ENCODE measurements around the gene CNMD.
"Not testable (repeated sequence)": the region's sequence is repeated elsewhere in the genome, so short reads cannot be mapped to it uniquely, and the experiment has no call there.

Gene CNMD

DNA sequence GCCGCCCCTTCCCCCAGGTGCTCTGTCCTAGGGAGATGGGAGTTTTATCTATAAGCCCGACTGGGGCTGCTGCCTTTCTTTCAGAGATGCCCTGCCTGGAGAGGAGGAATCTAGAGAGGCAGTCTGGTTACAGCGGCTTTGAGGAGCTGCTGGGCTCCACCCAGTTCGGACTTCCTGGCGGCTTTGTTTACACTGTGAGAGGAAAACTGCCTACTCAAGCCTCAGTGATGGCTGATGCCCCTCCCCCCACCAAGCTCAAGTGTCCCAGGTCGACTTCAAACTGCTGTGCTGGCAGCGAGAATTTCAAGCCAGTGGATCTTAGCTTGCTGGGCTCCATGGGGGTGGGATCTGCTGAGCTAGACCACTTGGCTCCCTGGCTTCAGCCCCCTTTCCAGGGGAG, 18.7 kb downstream of the CNMD start:
- not testable (repeated sequence) for H3K27ac ChIP-seq (ENCODE audit: low read depth, low read length)

DNA sequence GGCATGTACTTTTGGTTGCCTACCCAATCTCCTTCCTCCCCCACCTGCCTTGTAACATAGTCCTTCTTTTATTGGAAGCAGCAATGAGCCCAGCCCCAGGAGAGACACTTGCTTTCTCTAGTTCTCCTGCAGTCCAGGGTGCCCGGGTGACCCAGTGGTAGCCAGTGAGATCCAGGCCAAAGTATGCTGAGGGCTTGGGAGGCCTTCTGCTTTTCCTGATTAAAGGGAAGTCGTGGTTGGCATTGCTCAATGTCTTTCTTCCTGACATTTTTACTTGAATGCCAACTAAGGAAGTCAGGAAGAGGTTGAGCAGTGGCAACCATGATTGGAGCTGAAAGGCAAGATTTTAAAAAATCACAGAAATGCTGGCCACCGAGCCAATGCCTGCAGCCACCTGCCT, 25.7 kb downstream of the CNMD start:
- Histone ChIP-seq H3K4me3 (ENCODE audit: low read depth, low read length) (no peak overlapping the region), H3K36me3 (ENCODE audit: control insufficient read depth, insufficient read depth, low read length) (peaks cover 7% of the 10 kb centered on the region; the same call in 1 of the 2 replicates), H3K9ac (ENCODE audit: low read length) (no peak overlapping the region), H3K9me3 (ENCODE audit: control insufficient read depth, insufficient read depth, low read depth, low read length) (no peaks in the 10 kb centered on the region), H3K27ac (ENCODE audit: low read depth, low read length) (no peak overlapping the region), H3K4me1 (ENCODE audit: control insufficient read depth, insufficient read depth, low read length) (peaks cover 24% of the 10 kb centered on the region), H3K27me3 (ENCODE audit: control insufficient read depth, insufficient read depth, low read length) (no peaks in the 10 kb centered on the region)

More for the DNA sequence above, 18.7 kb downstream of the CNMD start:
- not testable (repeated sequence) for H3K9ac ChIP-seq (ENCODE audit: low read length); H3K27me3 ChIP-seq (ENCODE audit: control insufficient read depth, insufficient read depth, low read length); H3K4me1 ChIP-seq (ENCODE audit: control insufficient read depth, insufficient read depth, low read length); H3K4me3 ChIP-seq (ENCODE audit: low read depth, low read length)
- Histone ChIP-seq H3K36me3 (ENCODE audit: control insufficient read depth, insufficient read depth, low read length) (peaks cover 36% of the 10 kb centered on the region), H3K9me3 (ENCODE audit: control insufficient read depth, insufficient read depth, low read depth, low read length) (peaks cover 23% of the 10 kb centered on the region)

DNA sequence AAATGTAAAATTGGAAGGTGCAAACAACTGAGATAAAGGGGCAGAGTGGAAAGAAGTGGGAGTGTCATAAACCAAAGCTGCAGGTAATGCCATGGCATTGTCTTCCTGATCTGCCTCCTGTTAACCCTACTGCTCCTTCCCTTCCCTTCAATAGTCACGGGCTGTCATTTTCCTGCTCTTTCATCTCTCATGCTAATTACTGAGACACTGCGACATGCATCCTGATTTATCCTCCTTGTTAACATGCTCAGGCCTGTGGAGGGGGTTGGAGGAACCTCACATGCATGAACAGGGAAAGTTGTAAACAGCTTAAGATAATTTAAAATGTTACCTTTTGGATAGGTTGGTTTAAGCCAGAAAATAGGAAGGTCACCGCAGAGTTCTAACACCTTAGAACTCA, 27.2 kb downstream of the CNMD start:
- Histone ChIP-seq H3K27ac (ENCODE audit: low read depth, low read length) (no peak overlapping the region), H3K9me3 (ENCODE audit: control insufficient read depth, insufficient read depth, low read depth, low read length) (no peaks in the 10 kb centered on the region), H3K36me3 (ENCODE audit: control insufficient read depth, insufficient read depth, low read length) (peaks cover 7% of the 10 kb centered on the region; the same call in 1 of the 2 replicates), H3K9ac (ENCODE audit: low read length) (no peak overlapping the region), H3K4me3 (ENCODE audit: low read depth, low read length) (no peak overlapping the region), H3K27me3 (ENCODE audit: control insufficient read depth, insufficient read depth, low read length) (no peaks in the 10 kb centered on the region), H3K4me1 (ENCODE audit: control insufficient read depth, insufficient read depth, low read length) (peaks cover 24% of the 10 kb centered on the region)

DNA sequence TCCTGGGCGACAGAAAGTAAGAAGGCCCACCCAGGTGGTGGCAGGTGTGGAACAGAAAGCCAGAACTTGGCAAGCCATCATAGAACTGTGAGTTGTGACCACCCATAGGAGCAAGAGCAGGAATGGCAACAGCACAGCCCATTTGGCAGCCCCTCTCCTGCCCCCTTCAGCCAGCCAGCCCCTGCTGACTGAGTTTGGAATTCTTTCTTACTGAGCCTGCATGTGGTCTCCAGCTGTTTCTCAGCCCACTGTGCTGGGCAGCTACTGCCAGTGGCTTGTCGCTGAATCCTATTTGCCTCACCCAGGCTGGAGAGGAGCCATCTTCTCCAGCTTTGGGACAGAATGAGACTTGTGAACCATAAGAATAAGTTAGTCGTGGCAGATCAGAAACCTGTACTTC, 28.3 kb downstream of the CNMD start:
- Histone ChIP-seq H3K27ac (ENCODE audit: low read depth, low read length) (no peak overlapping the region; the same call in 1 of the 2 replicates), H3K4me3 (ENCODE audit: low read depth, low read length) (no peak overlapping the region), H3K36me3 (ENCODE audit: control insufficient read depth, insufficient read depth, low read length) (peaks cover 7% of the 10 kb centered on the region; the same call in 1 of the 2 replicates), H3K4me1 (ENCODE audit: control insufficient read depth, insufficient read depth, low read length) (peaks cover 24% of the 10 kb centered on the region), H3K9ac (ENCODE audit: low read length) (no peak overlapping the region), H3K9me3 (ENCODE audit: control insufficient read depth, insufficient read depth, low read depth, low read length) (no peaks in the 10 kb centered on the region), H3K27me3 (ENCODE audit: control insufficient read depth, insufficient read depth, low read length) (no peaks in the 10 kb centered on the region)

DNA sequence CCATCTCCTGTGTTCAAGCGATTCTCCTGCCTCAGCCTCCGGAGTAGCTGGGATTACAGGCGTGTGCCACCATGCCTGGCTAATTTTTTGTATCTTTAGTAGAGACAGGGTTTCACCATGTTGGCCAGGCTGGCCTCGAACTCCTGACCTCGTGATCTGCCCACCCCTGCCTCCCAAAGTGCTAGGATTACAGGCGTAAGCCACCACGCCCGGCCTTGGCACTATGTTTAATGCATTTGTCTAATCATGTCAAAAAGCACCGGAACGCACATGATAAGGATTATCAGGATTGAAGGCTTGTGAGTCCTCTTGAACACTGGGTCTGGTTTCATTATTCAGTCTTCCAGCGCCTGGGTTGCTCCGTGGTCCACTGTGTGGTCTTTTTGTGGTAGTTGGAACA, 31.4 kb downstream of the CNMD start:
- H3K4me1 ChIP-seq (ENCODE audit: control insufficient read depth, insufficient read depth, low read length) = peaks cover 26% of the 10 kb centered on the region
- H3K27me3 ChIP-seq (ENCODE audit: control insufficient read depth, insufficient read depth, low read length); H3K27ac ChIP-seq (ENCODE audit: low read depth, low read length); H3K36me3 ChIP-seq (ENCODE audit: control insufficient read depth, insufficient read depth, low read length); H3K9me3 ChIP-seq (ENCODE audit: control insufficient read depth, insufficient read depth, low read depth, low read length); H3K9ac ChIP-seq (ENCODE audit: low read length); H3K4me3 ChIP-seq (ENCODE audit: low read depth, low read length): not testable (repeated sequence)

DNA sequence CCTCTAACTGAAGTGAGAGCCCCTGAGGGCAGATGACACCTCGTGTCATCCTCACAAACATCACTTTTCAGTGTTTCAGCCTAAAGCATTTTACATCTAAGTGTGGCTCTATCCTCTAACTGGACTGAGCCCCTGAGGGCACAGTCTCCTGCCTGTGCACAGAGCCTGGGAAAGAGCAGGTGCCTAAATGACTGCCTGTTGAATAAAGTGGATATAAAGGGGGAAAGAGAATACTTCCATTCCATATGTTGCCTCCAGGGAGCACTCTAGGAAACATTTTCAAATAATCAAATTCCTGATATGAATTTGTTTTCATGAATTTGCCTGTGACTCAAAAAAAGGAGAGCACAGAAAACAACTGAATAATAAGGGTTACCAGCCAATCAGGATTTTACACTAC, 32.2 kb downstream of the CNMD start:
- Histone ChIP-seq H3K36me3 (ENCODE audit: control insufficient read depth, insufficient read depth, low read length) (peaks cover 7% of the 10 kb centered on the region; the same call in 1 of the 2 replicates), H3K4me3 (ENCODE audit: low read depth, low read length) (no peak overlapping the region), H3K27ac (ENCODE audit: low read depth, low read length) (no peak overlapping the region), H3K9ac (ENCODE audit: low read length) (no peak overlapping the region), H3K9me3 (ENCODE audit: control insufficient read depth, insufficient read depth, low read depth, low read length) (no peaks in the 10 kb centered on the region), H3K27me3 (ENCODE audit: control insufficient read depth, insufficient read depth, low read length) (no peaks in the 10 kb centered on the region), H3K4me1 (ENCODE audit: control insufficient read depth, insufficient read depth, low read length) (peaks cover 28% of the 10 kb centered on the region)

DNA sequence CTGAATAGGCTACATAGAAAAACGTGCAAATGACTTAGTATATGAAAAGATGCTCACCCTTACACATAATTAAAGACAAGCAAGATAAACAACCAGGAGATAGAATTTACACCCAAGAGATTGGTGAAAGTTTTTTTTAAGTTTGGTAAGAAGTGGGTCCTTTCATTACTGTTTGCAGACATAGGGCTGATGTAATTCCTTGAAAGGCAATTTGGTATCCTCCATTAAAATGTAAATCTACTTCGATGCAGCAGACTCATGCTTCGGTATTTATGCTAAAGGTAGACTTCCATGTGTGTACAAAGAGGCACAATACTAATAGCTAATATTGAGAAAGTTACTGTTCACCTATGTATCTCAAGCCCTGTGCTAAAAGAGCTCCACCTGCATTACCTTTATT, 33.5 kb downstream of the CNMD start:
- H3K9ac ChIP-seq (ENCODE audit: low read length) = no peak overlapping the region
- peaks cover 22% of the 10 kb centered on the region for H3K4me1 ChIP-seq (ENCODE audit: control insufficient read depth, insufficient read depth, low read length)
- no peaks in the 10 kb centered on the region for H3K27me3 ChIP-seq (ENCODE audit: control insufficient read depth, insufficient read depth, low read length)
- H3K36me3 ChIP-seq (ENCODE audit: control insufficient read depth, insufficient read depth, low read length) = peaks cover 3% of the 10 kb centered on the region; the same call in 1 of the 2 replicates
- H3K4me3 ChIP-seq (ENCODE audit: low read depth, low read length) = no peak overlapping the region
- no peak overlapping the region for H3K27ac ChIP-seq (ENCODE audit: low read depth, low read length)
- H3K9me3 ChIP-seq (ENCODE audit: control insufficient read depth, insufficient read depth, low read depth, low read length) = no peaks in the 10 kb centered on the region

DNA sequence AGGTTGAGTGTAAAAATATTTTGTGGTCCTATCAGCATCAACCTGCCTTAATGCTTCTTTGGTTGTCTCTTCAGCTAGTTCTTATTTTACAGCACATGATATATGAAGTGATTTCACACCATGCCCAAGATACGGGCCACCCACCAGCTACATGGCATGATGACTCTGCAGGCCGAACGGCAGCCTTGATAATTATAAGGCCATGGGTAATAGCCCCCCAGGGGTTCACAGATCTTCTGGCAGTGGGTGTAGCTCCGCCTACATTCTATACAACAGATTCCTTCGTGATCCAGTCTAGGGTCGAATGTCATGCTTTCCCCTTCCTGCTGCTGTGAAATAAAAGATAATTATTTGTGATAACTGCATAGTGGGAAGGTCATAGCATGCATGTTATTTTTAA, 36.1 kb downstream of the CNMD start:
- Histone ChIP-seq H3K9ac (ENCODE audit: low read length) (no peak overlapping the region), H3K4me1 (ENCODE audit: control insufficient read depth, insufficient read depth, low read length) (peaks cover 21% of the 10 kb centered on the region; the same call in 1 of the 2 replicates), H3K36me3 (ENCODE audit: control insufficient read depth, insufficient read depth, low read length) (peaks cover 3% of the 10 kb centered on the region; the same call in 1 of the 2 replicates), H3K4me3 (ENCODE audit: low read depth, low read length) (no peak overlapping the region), H3K27me3 (ENCODE audit: control insufficient read depth, insufficient read depth, low read length) (no peaks in the 10 kb centered on the region), H3K9me3 (ENCODE audit: control insufficient read depth, insufficient read depth, low read depth, low read length) (no peaks in the 10 kb centered on the region), H3K27ac (ENCODE audit: low read depth, low read length) (no peak overlapping the region)

DNA sequence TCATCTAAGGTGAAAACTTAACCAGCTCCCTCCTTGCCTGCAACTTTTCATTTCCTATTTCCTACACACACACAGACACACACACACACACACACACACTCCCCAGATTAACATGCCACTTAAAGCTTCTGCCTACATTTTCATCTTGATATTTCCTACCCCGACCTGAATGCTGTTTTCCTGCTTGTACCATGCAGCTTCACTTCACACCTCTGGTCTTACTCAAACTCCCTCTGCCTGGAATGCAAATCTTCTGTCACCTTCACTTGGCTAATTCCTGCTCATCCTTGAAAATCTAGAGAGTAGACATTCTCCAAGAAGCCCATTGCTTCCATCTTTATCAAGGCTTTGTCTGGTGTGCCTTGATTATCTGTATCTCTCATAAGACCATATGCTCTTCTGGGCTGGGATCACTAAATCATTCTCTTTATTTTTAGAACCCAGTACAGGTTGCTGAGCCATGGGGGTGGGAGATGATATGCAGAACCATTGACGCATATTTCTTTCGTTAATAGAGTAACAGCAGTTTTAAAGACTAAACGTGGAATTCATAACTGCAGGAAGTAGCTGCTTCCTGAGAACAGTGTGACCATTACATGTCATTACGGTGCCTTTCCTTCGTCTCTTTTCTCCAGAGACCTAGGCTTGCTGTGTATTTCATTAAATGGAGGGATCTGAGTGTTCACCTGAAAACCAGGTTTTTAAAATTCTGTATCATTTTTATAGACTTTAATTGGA, 37.7 kb downstream of the CNMD start:
- 0 out of 2 replicates have a peak, but pooled peaks cover 3% of the 10 kb centered on the region for H3K36me3 ChIP-seq (ENCODE audit: control insufficient read depth, insufficient read depth, low read length)
- H3K9ac ChIP-seq (ENCODE audit: low read length) = no peak overlapping the region
- H3K4me3 ChIP-seq (ENCODE audit: low read depth, low read length) = no peak overlapping the region
- no peak overlapping the region for H3K27ac ChIP-seq (ENCODE audit: low read depth, low read length)
- peaks cover 21% of the 10 kb centered on the region; the same call in 1 of the 2 replicates for H3K4me1 ChIP-seq (ENCODE audit: control insufficient read depth, insufficient read depth, low read length)
- H3K9me3 ChIP-seq (ENCODE audit: control insufficient read depth, insufficient read depth, low read depth, low read length) = no peaks in the 10 kb centered on the region
- H3K27me3 ChIP-seq (ENCODE audit: control insufficient read depth, insufficient read depth, low read length) = no peaks in the 10 kb centered on the region

DNA sequence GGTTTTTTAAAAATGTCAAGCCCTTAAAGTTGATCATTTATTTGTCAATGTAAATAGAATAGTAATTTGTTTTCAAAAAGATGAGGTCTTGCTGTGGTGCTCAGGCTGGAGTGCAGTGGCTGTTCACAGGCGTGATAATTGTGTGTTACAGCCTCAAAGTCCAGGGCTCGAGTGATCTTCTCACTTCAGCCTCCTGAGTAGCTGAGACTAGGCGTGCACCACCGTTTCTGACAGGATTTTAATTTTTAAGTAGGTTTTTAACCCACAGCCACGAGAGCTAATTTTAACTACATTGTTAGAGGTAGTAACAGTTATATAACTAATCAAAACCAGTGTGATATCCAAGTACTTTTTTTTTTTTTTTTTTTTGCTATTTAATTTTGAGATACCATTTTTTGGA, 43.1 kb downstream of the CNMD start:
- Histone ChIP-seq H3K4me3 (ENCODE audit: low read depth, low read length) (no peak overlapping the region), H3K27me3 (ENCODE audit: control insufficient read depth, insufficient read depth, low read length) (no peaks in the 10 kb centered on the region), H3K36me3 (ENCODE audit: control insufficient read depth, insufficient read depth, low read length) (peaks cover 10% of the 10 kb centered on the region)

DNA sequence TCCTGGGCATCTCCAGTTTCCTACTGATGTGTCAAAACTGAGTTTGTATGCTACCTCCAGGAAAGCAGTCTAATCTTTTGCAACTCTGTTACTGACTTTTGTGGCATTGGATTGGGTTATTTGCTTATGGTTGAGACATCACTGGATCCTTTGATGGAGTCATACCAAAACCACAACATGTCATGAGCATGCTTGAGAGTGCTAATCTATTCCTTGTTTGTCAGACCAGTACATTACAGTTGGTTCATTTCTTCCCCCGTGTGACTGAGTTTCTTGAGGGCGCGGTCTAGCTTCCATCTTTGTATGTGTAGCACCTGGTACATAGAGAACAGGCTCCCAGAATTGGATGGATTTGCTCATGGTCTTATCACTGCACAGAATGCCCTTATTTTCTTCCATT, 43.8 kb downstream of the CNMD start:
- H3K4me3 ChIP-seq (ENCODE audit: low read depth, low read length) = no peak overlapping the region
- no peak overlapping the region for H3K9ac ChIP-seq (ENCODE audit: low read length)
- no peaks in the 10 kb centered on the region for H3K9me3 ChIP-seq (ENCODE audit: control insufficient read depth, insufficient read depth, low read depth, low read length)
- H3K27ac ChIP-seq (ENCODE audit: low read depth, low read length) = no peak overlapping the region
- no peaks in the 10 kb centered on the region for H3K27me3 ChIP-seq (ENCODE audit: control insufficient read depth, insufficient read depth, low read length)
- no peaks in the 10 kb centered on the region for H3K4me1 ChIP-seq (ENCODE audit: control insufficient read depth, insufficient read depth, low read length)
- H3K36me3 ChIP-seq (ENCODE audit: control insufficient read depth, insufficient read depth, low read length) = peaks cover 17% of the 10 kb centered on the region

More for the DNA sequence above, 43.1 kb downstream of the CNMD start:
- Histone ChIP-seq H3K9ac (ENCODE audit: low read length) (no peak overlapping the region), H3K27ac (ENCODE audit: low read depth, low read length) (no peak overlapping the region), H3K4me1 (ENCODE audit: control insufficient read depth, insufficient read depth, low read length) (peaks cover under 1% of the 10 kb centered on the region; the same call in 1 of the 2 replicates), H3K9me3 (ENCODE audit: control insufficient read depth, insufficient read depth, low read depth, low read length) (no peaks in the 10 kb centered on the region)
